ENCODE measurements around the gene GADD45B. TPM values are rescaled to one million over a fixed set of nuclear protein-coding genes. Genes with fewer than 3 reads are reported as not detected.

Gene GADD45B
- polyA plus RNA-seq, 1 donor from 2014 or later: not detected

GRCh38 chr19:2519482-2519881, 43.6 kb downstream of the GADD45B start:
- no peaks in the 10 kb centered on the region for H3K27me3 ChIP-seq (ENCODE audit: insufficient read depth, low read depth, low read length)
- no peak overlapping the region for H3K9ac ChIP-seq (ENCODE audit: low read length)
- no peak overlapping the region for H3K4me3 ChIP-seq (ENCODE audit: low read length)
- no peaks in the 10 kb centered on the region for H3K36me3 ChIP-seq (ENCODE audit: insufficient read depth, low read length)
- H2AFZ ChIP-seq (ENCODE audit: low read depth, low read length): no peak overlapping the region
- TF ChIP-seq CTCF (IDR thresholded peaks at IDR 0.05; ENCODE audit: poor library complexity, severe bottlenecking): no peak
- TF ChIP-seq EP300 (conservative IDR thresholded peaks at IDR 0.05; ENCODE audit: poor library complexity, severe bottlenecking): no peak
- TF ChIP-seq RAD21 (conservative IDR thresholded peaks at IDR 0.05): no peak
- no peak for TF ChIP-seq EZH2 (IDR thresholded peaks at IDR 0.05; ENCODE audit: borderline replicate concordance, insufficient read depth, low read length, poor library complexity, severe bottlenecking)
- no peak for TF ChIP-seq MXI1 (conservative IDR thresholded peaks at IDR 0.05; ENCODE audit: poor library complexity, severe bottlenecking)
- no peak for TF ChIP-seq REST (IDR thresholded peaks at IDR 0.05; ENCODE audit: borderline replicate concordance)
- TF ChIP-seq SMC3 (conservative IDR thresholded peaks at IDR 0.05; ENCODE audit: poor library complexity): no peak
- no peak for TF ChIP-seq TAF1 (IDR thresholded peaks at IDR 0.05; ENCODE audit: low read depth)
- TF ChIP-seq POLR2AphosphoS5 (IDR thresholded peaks at IDR 0.05): no peak
- no peaks in the 10 kb centered on the region for H3K79me2 ChIP-seq (replicated peaks; ENCODE audit: insufficient read depth, low read length)
- no peaks in the 10 kb centered on the region for H3F3A ChIP-seq (ENCODE audit: insufficient read depth, low read length, poor library complexity, severe bottlenecking)
- no peaks in the 10 kb centered on the region for H3K9me3 ChIP-seq (ENCODE audit: low read length)
- H3K4me2 ChIP-seq (ENCODE audit: low read length): no peak overlapping the region
- no peak overlapping the region for H3K27ac ChIP-seq (ENCODE audit: low read length)
- H3K9me2 ChIP-seq (ENCODE audit: insufficient read depth, low read length): no peaks in the 10 kb centered on the region
- no peaks in the 10 kb centered on the region for H4K20me1 ChIP-seq (ENCODE audit: insufficient read depth)

DNA sequence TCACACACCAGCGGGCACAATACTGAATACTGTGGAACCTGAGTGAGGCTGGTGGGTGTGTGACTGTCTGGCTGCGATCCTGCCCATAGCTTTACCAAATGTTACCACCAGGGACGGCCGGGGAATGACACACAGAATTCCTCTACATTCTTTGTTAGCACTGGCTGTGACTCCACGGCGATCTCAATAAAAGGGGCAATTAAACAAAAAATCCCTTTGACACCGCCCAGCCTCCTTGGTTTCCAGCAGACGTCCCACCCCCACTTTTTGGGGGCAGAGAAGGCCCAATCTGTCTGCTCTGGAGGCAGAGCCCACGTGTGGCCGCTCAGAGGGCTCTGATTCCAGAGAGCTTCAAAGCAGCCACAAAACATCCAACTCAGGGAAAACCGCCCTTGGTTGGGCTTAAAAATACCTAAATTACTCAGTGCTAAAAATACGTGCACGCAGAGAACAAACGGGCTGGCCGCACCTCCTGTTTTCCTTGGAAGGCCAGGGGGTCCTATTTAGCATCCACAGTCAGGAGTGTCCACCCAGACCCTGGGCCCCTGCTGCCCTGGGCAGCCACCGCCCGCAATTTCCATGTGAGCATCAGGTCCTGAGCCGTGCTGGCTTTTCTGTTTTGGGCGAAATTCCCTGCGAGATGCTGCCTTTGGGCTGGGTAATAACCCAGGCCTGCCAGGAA, 47.8 kb downstream of the GADD45B start:
- Histone ChIP-seq H3K9me2 (ENCODE audit: insufficient read depth, low read length) (no peaks in the 10 kb centered on the region), H3F3A (ENCODE audit: insufficient read depth, low read length, poor library complexity, severe bottlenecking) (no peaks in the 10 kb centered on the region), H3K27me3 (ENCODE audit: insufficient read depth, low read depth, low read length) (no peaks in the 10 kb centered on the region), H3K79me2 (replicated peaks; ENCODE audit: insufficient read depth, low read length) (no peaks in the 10 kb centered on the region), H3K9ac (ENCODE audit: low read length) (no peak overlapping the region), H3K4me2 (ENCODE audit: low read length) (no peak overlapping the region), H3K36me3 (ENCODE audit: insufficient read depth, low read length) (no peaks in the 10 kb centered on the region), H3K27ac (ENCODE audit: low read length) (no peak overlapping the region), H2AFZ (ENCODE audit: low read depth, low read length) (no peak overlapping the region), H3K9me3 (ENCODE audit: low read length) (no peaks in the 10 kb centered on the region), H4K20me1 (ENCODE audit: insufficient read depth) (no peaks in the 10 kb centered on the region), H3K4me3 (ENCODE audit: low read length) (no peak overlapping the region)
- TF ChIP-seq TAF1 (IDR thresholded peaks at IDR 0.05; ENCODE audit: low read depth) (no peak), EZH2 (IDR thresholded peaks at IDR 0.05; ENCODE audit: borderline replicate concordance, insufficient read depth, low read length, poor library complexity, severe bottlenecking) (no peak), CTCF (IDR thresholded peaks at IDR 0.05; ENCODE audit: poor library complexity, severe bottlenecking) (no peak), SMC3 (conservative IDR thresholded peaks at IDR 0.05; ENCODE audit: poor library complexity) (no peak), MXI1 (conservative IDR thresholded peaks at IDR 0.05; ENCODE audit: poor library complexity, severe bottlenecking) (no peak), EP300 (conservative IDR thresholded peaks at IDR 0.05; ENCODE audit: poor library complexity, severe bottlenecking) (no peak), POLR2AphosphoS5 (IDR thresholded peaks at IDR 0.05) (no peak), REST (IDR thresholded peaks at IDR 0.05; ENCODE audit: borderline replicate concordance) (no peak)

Measured in neural cell (in vitro differentiated cells).